HG03378 (cell line): ENCODE measurements around the gene LHX2.

ENCODE experiments used
- ATAC-seq: cut with Tn5 transposase; IDR thresholded peaks from one replicate; pipeline ENCODE4 v1.9.1; 2021; ENCODE audit warnings: mild to moderate bottlenecking, moderate library complexity; ENCODE audit not compliant: unreplicated experiment

The LHX2 gene

GRCh38 chr9:124052401-124052800, 40.8 kb downstream of the LHX2 start:
- no peak for ATAC-seq

GRCh38 chr9:124054582-124055227, 43.1 kb downstream of the LHX2 start:
- peak; percentile 95 for ATAC-seq

GRCh38 chr9:124060844-124061605, 49.5 kb downstream of the LHX2 start:
- no peak for ATAC-seq

GRCh38 chr9:124062172-124062571, 50.6 kb downstream of the LHX2 start:
- ATAC-seq: no peak

- ATAC-seq: no peak
Observed at GRCh38 chr9:124066783-124067577, 55.4 kb downstream of the LHX2 start.

- no peak for ATAC-seq
Observed at GRCh38 chr9:124068251-124068650, 56.7 kb downstream of the LHX2 start.

- no peak for ATAC-seq
Observed at GRCh38 chr9:124074746-124075145, 63.2 kb downstream of the LHX2 start.

- no peak for ATAC-seq
Observed at GRCh38 chr9:124075761-124076160, 64.2 kb downstream of the LHX2 start.

- no peak for ATAC-seq
Observed at GRCh38 chr9:124077915-124078572, 66.5 kb downstream of the LHX2 start.

GRCh38 chr9:124078641-124079040, 67.1 kb downstream of the LHX2 start:
- no peak for ATAC-seq

- no peak for ATAC-seq
Observed at GRCh38 chr9:124079176-124079925, 67.8 kb downstream of the LHX2 start.

GRCh38 chr9:124082622-124083021, 71.1 kb downstream of the LHX2 start:
- ATAC-seq: no peak
